HPDE6-E6E7 (cell line): ENCODE results near the gene SLC39A6.
A peak's percentile ranks its signal among the peaks of the same experiment; 100 is the strongest.
"Not testable (repeated sequence)": the region's sequence is repeated elsewhere in the genome, so short reads cannot be mapped to it uniquely, and the experiment has no call there.

Source experiments
- DNase-seq: peaks from one replicate; pipeline ENCODE4 v3.0.0; 2011; ENCODE audit warnings: missing footprints; ENCODE audit errors: extremely low spot score

Gene SLC39A6

DNA sequence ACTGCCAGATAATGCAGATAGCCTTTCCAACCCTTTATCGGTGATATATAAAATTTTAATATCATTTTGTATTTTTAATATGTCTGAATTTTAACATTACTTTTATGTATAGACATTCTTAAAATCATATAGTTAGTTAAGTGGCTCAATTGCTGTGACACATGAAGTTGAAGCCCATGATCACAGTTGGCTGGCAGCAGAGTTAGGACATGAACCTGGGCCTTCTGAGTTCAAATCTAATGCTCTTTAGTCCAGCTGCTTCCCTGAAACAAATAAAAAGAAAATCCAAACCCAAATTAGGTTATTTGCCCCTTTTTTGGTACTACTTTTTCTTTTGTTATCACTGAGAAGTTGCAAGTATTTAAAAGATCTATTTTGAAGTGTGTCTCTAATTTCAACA is 6.1 kb upstream of the SLC39A6 start:
- no peak for DNase-seq

DNA sequence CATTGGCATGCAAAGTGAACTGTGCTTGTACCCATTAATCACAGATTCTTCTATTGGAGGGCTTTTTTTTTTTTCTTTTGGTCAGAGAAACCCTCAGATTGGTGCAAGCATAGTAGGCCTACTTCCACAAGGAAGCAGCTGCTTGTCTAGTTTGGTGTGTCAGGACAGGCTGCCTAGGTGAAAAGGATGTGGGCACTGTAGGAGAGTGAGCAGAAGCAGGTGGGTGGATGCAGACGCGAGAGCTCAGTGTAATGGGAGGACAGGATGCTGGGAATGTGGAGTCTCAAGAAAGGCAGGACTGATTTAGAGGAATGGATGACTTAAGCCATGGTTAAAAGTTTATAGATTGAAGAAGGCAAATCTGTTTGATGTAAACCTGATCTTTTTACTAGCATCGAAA is 3.6 kb upstream of the SLC39A6 start:
- DNase-seq: no peak

DNA sequence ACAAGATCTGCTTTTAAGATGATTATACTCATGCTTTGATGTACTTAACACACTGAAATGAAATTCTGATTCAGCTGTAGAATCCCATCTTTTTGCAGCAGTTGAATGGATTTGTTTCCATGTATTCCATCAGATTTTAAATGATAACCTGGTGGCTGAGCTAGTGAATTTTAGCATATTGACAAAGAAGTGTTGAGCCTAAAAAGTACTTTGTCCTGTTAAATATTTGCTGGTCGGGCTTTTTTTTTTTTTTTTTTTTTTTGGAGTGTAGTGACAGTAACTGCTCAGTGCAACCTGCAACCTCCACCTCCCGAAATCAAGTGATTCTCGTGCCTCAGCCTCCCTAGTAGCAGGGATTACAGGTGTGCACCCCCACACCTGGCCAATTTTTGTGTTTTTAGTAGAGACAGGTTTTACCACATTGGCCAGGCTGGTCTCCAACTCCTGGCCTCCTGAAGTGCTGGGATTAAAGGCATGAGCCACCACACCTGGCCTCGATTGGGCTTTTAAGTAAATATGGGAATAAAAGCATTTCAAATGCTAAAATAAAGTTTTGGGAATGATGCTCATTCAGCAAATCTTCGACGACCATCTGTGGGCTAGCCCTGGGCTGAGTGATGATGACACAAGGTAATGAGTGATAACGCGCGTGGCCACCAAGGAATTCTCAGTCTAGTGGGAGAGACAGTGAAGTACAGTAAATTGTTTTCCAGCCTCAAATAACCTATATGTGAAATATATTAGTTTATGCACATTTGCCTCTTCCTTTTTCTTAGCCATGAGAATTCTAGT is 2.7 kb upstream of the SLC39A6 start:
- DNase-seq: no peak

DNA sequence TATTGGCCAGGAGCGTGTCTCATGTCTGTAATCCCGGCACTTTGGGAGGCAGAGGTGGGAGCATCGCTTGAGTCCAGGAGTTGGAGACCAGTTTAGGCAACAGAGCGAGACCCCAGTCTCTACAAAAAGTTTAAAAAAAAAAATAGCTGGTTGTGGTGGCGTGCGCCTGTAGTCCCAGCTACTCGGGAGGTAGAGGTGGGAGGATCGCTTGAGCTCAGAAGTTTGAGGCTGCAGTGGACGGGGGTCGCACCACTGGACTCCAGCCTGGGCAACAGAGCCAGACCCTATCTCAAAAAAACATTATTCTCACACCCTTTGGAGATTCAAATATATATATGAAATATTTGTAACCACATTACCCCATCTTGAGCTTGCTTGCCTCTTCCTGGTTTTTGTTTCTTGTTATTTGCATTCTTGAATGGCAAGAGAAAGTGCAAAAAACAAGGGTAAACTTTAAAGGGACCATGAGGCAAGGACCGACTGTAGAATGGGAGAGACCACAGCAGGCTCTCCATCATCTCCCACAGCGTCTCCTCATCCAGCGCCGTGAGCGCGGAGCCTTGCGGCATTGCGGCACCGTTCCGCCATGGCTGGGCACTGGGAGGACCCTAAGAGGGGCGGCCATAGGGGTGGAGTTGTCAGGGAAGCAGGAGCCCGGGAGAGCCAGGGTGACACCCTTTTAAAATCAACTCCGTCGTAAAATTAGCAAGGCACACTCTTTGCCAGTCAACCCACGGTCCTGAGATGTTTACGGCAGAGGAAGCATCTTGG is 1.9 kb upstream of the SLC39A6 start:
- DNase-seq: no peak

- peak; percentile 2 for DNase-seq
Measured at GRCh38 chr18:36130039-36130831, 1.1 kb upstream of the SLC39A6 start.

DNA sequence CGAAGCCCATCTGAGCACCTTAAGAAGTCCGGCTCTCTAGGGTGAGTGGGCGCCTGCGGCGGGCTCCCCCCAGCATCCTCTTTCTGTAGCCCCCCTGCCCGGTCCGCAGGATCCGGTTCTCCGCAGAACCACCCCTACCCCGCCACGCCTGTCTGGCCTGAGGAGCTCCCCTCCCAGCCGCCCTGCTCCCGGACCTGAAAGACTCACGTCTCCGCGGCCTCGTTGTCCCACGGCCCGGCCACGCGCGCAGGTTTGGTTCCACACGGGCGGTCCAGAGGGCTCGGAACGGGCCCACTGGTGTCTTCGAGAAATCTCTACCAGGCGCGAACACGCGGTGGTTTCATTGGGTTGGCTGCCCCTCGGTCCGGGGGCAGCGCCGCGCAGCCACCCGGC is 237 bp downstream of the SLC39A6 start:
- no peak for DNase-seq

DNA sequence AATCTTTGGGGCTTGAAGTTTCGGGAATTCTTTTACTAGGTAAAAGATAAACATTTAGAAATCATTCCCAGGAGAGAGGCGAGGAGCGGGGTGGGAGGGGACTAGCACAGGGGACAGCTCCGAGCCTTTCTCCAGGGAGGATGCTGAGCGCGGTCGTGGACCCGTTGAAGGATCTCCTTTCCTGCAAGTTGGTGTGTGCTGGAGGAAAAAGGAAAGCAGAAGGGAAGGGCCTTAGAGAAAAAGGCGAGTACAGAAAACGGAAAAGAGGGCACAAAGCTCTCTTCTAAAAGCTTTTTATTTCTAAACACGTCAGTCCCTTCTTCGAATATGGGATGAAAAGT is 640 bp downstream of the SLC39A6 start:
- peak; percentile 17 for DNase-seq

GRCh38 chr18:36127836-36128529 is 1.2 kb downstream of the SLC39A6 start:
- no peak for DNase-seq

GRCh38 chr18:36126668-36127067 is 2.5 kb downstream of the SLC39A6 start:
- no peak for DNase-seq

GRCh38 chr18:36124841-36125240 is 4.3 kb downstream of the SLC39A6 start:
- DNase-seq: no peak

GRCh38 chr18:36120297-36120696 is 8.8 kb downstream of the SLC39A6 start:
- no peak for DNase-seq

GRCh38 chr18:36116771-36117170 is 12.4 kb downstream of the SLC39A6 start:
- not testable (repeated sequence) for DNase-seq

- DNase-seq: no peak
Measured at GRCh38 chr18:36114738-36115137, 14.4 kb downstream of the SLC39A6 start.

- no peak for DNase-seq
Measured at GRCh38 chr18:36114251-36114650, 14.9 kb downstream of the SLC39A6 start.

DNA sequence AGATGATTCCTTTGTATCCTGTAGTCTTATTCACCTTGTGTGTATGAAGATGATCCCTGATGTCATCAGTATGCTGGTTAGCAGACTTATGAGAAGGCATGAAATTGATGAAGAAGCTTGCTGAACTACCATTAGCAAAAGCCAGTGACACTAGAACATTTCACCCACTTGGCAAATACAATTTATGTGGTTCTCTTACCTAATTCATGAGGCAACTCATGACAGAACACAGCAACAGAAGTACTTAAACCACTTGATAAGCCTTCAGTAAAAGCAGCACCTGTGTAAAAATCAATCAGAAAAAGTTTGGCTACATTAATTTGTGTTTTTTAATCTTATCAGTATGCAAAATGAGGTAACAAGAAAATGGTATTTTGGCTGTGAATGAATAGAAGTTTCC is 16.8 kb downstream of the SLC39A6 start:
- no peak for DNase-seq

DNA sequence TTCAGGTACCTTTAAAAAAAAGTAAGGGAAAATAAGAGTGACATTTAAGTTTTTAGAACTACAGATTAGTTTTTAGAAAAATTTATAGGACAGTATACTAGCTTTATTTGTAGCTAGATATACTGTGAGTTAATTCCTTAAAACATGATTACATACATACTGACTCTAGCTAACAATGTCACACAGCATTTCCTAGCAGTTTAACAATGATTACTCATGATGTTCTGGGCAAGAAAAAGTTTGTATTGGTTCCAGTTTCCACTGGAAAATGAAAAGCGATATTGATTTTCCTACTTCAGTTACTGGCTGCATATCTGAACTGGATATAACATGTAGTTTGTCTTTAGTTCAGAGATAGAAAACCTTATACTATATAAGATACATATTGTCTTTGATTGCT is 19.4 kb downstream of the SLC39A6 start:
- no peak for DNase-seq

- no peak for DNase-seq
Measured at GRCh38 chr18:36108601-36109000, 20.5 kb downstream of the SLC39A6 start.

- DNase-seq: no peak
Measured at GRCh38 chr18:36108196-36108595, 20.9 kb downstream of the SLC39A6 start.

- no peak for DNase-seq
Measured at GRCh38 chr18:36107477-36107876, 21.7 kb downstream of the SLC39A6 start.

- DNase-seq: no peak
Measured at GRCh38 chr18:36104749-36105148, 24.4 kb downstream of the SLC39A6 start.

DNA sequence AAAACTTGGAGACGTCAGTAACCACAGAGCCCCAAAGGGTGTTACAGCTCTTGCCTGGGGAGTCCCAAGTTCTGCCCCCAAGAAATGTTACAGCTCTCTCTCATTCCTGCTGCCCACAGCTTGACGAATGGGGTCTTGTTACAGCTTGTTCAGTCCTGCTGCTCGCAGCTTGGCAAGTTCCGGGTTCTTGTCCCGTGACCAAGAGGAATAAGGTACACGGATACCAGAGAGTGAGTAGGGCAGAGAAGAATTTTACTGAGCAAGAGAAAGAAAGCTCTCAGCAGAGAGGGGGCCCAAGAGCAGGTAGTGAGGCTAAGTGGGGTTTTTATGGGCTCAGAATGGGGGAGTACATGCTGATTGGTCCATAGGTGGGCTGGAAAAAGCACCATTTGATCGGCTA is 27.2 kb downstream of the SLC39A6 start:
- no peak for DNase-seq

- DNase-seq: no peak
Measured at GRCh38 chr18:36099311-36099710, 29.8 kb downstream of the SLC39A6 start.
